ENCODE measurements around the gene ZC3H7B. TPM values are rescaled to one million over a fixed set of nuclear protein-coding genes. Genes with fewer than 3 reads are reported as not detected.

ZC3H7B gene
- polyA plus RNA-seq, 2 of the 4 experiments (the other 2 are of a cell fraction) = 12.4 to 22.8 TPM

DNA sequence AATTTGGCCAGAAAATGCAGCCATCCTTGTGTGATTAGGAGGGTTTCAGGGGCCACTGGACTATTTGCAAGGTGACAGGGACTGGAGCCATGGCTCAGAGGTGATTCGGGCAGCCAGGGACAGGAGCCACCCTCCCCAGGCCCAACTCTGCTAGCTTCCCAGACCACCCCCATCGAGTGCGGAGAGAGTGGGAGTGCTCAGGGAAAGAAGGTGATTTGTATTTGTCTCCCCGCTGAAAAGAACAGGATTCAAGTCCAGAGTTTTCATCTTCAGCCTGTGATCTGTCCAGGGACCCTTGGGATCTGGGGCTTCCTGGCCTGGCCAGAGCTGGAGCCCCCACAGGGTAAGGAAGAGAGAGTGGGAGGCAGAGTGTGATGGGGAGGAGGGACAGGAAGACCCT is 58.1 kb downstream of the ZC3H7B start:
- ATAC-seq = no peak
- DNase-seq (ENCODE audit: low read depth in 1 of 2, low spot score in 1 of 2) = no peak
- Histone ChIP-seq H3K4me3 (no peak overlapping the region), H3K9me3 (no peaks in the 10 kb centered on the region), H3K4me2 (no peak overlapping the region), H3K4me1 (peaks cover 11% of the 10 kb centered on the region; the same call in 2 of the 3 replicates), H3K27ac (no peak overlapping the region)
- WGBS (ENCODE audit: missing lambda C conversion rate) = 94% methylated on average over 4 of the region's 4 CpGs
- ChIA-PET CTCF (interaction anchor here (0.6 to 1.4 kb wide), 2 partner anchors 44 to 523 kb away, joined by 3 read pairs; no protein-coding TSS in a partner anchor), POLR2A (no interaction called here)
- TF ChIP-seq HEYL (CRISPR knock-in tag; IDR thresholded peaks at IDR 0.05) = no peak
- TF ChIP-seq, protein P1, sequence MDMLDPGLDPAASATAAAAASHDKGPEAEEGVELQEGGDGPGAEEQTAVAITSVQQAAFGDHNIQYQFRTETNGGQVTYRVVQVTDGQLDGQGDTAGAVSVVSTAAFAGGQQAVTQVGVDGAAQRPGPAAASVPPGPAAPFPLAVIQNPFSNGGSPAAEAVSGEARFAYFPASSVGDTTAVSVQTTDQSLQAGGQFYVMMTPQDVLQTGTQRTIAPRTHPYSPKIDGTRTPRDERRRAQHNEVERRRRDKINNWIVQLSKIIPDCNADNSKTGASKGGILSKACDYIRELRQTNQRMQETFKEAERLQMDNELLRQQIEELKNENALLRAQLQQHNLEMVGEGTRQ (IDR thresholded peaks at IDR 0.05) = no peak
- TF ChIP-seq MYC (IDR thresholded peaks at IDR 0.05; ENCODE audit: borderline replicate concordance, low read length) = no peak
- no peak for TF ChIP-seq SMC3 (IDR thresholded peaks at IDR 0.05)
- no peak for FAIRE-seq

DNA sequence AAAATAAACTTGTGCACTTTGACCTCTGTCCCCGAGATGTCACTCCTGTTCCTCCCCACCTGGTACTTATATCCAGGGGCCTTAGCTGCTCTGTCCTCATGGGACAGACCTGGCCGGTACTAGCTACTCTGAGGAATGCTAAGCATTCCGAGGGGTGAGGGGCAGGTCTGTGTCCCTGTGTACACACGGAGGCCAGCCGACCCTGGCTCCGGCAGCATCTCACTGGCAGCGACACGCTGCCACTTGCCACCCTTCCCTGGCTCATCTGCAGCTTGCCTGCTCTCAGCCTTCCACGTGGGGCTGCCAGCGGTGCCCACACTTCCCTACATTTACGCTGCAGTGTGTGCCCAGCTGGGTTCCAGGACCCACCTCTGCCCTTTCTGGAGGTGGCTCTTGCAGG is 58.8 kb downstream of the ZC3H7B start:
- H3K4me1 ChIP-seq = peaks cover 11% of the 10 kb centered on the region; the same call in 2 of the 3 replicates
- TF ChIP-seq CBX2 (IDR thresholded peaks at IDR 0.05; ENCODE audit: borderline replicate concordance, low read depth) (no peak), FOXS1 (CRISPR knock-in tag; IDR thresholded peaks at IDR 0.05) (no peak), CBX8 (IDR thresholded peaks at IDR 0.05) (no peak), MAZ (IDR thresholded peaks at IDR 0.05; ENCODE audit: borderline replicate concordance, low read depth, low read length) (no peak), CEBPB (IDR thresholded peaks at IDR 0.05) (no peak), FOSB (CRISPR knock-in tag; IDR thresholded peaks at IDR 0.05) (no peak), RAD21 (conservative IDR thresholded peaks at IDR 0.05 in 1 of 2, IDR thresholded peaks at IDR 0.05 in 1 of 2) (no peak), POLR2AphosphoS2 (conservative IDR thresholded peaks at IDR 0.05; ENCODE audit: low read length) (no peak), EHF (CRISPR knock-in tag; IDR thresholded peaks at IDR 0.05) (no peak), HOXA7 (CRISPR knock-in tag; IDR thresholded peaks at IDR 0.05) (no peak), KDM5A (IDR thresholded peaks at IDR 0.05) (no peak), KDM1A (IDR thresholded peaks at IDR 0.05; ENCODE audit: low read depth) (no peak), CHD2 (IDR thresholded peaks at IDR 0.05; ENCODE audit: low read length, partially characterized antibody) (no peak), GATA3 (IDR thresholded peaks at IDR 0.05; ENCODE audit: borderline replicate concordance) (no peak), BHLHE40 (IDR thresholded peaks at IDR 0.05; ENCODE audit: low read depth, low read length) (no peak)
- TF ChIP-seq, protein P2, sequence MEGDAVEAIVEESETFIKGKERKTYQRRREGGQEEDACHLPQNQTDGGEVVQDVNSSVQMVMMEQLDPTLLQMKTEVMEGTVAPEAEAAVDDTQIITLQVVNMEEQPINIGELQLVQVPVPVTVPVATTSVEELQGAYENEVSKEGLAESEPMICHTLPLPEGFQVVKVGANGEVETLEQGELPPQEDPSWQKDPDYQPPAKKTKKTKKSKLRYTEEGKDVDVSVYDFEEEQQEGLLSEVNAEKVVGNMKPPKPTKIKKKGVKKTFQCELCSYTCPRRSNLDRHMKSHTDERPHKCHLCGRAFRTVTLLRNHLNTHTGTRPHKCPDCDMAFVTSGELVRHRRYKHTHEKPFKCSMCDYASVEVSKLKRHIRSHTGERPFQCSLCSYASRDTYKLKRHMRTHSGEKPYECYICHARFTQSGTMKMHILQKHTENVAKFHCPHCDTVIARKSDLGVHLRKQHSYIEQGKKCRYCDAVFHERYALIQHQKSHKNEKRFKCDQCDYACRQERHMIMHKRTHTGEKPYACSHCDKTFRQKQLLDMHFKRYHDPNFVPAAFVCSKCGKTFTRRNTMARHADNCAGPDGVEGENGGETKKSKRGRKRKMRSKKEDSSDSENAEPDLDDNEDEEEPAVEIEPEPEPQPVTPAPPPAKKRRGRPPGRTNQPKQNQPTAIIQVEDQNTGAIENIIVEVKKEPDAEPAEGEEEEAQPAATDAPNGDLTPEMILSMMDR (IDR thresholded peaks at IDR 0.05) = no peak
- TF ChIP-seq, protein P3, sequence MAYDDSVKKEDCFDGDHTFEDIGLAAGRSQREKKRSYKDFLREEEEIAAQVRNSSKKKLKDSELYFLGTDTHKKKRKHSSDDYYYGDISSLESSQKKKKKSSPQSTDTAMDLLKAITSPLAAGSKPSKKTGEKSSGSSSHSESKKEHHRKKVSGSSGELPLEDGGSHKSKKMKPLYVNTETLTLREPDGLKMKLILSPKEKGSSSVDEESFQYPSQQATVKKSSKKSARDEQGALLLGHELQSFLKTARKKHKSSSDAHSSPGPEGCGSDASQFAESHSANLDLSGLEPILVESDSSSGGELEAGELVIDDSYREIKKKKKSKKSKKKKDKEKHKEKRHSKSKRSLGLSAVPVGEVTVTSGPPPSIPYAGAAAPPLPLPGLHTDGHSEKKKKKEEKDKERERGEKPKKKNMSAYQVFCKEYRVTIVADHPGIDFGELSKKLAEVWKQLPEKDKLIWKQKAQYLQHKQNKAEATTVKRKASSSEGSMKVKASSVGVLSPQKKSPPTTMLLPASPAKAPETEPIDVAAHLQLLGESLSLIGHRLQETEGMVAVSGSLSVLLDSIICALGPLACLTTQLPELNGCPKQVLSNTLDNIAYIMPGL (CRISPR knock-in tag; IDR thresholded peaks at IDR 0.05; ENCODE audit: borderline replicate concordance) = no peak
- TF ChIP-seq, protein P4, sequence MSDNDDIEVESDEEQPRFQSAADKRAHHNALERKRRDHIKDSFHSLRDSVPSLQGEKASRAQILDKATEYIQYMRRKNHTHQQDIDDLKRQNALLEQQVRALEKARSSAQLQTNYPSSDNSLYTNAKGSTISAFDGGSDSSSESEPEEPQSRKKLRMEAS (IDR thresholded peaks at IDR 0.05) = no peak
- H3K9me3 ChIP-seq = no peaks in the 10 kb centered on the region
- H3K4me3 ChIP-seq = no peak overlapping the region
- WGBS (ENCODE audit: missing lambda C conversion rate) = 44% methylated on average over 8 of the region's 11 CpGs
- ATAC-seq (peak in 1 of 2 experiments; percentile 44; a peak in 3 of 6 replicates), FAIRE-seq (no peak), DNase-seq (ENCODE audit: low read depth in 1 of 2, low spot score in 1 of 2) (no peak)
- H3K4me2 ChIP-seq = no peak overlapping the region
- POLR2A ChIA-PET = no interaction called here
- CTCF ChIA-PET = interaction anchor here (0.6 to 1.4 kb wide), 3 partner anchors 10 to 43 kb away, joined by 3 to 4 read pairs (median 3); no protein-coding TSS in a partner anchor
- no peak overlapping the region for H3K27ac ChIP-seq

Measured in A549 (cell line).